Uterus (tissue), 4 donors: ENCODE data around the gene KCNMA1. TPM values are rescaled to one million over a fixed set of nuclear protein-coding genes. Genes with fewer than 3 reads are reported as not detected.

ENCODE experiments used
- DNase-seq, 2 donors: peaks; one replicate each; pipeline ENCODE4 v3.0.0-alpha.2; 2019 to 2020
- H3K27ac ChIP-seq, 2 donors: fragments of 200-600 bp; sonication (generic); 1 replicate in 1 of 2; 2 replicates in 1 of 2; pipeline ENCODE4 v1.5.1; 2016 to 2018
- H3K27me3 ChIP-seq, 2 donors: fragments of 200-600 bp; sonication (generic); one replicate each; pipeline ENCODE4 v1.5.1; 2018 to 2019; ENCODE audit warnings: control low read depth in 1 of 2
- H3K36me3 ChIP-seq, 2 donors: fragments of 200-600 bp; sonication (generic); one replicate each; pipeline ENCODE4 v1.5.1; 2019; ENCODE audit warnings: control low read depth in 1 of 2
- H3K4me1 ChIP-seq, 2 donors: fragments of 200-600 bp; sonication (generic); one replicate each; pipeline ENCODE4 v1.5.1; 2018 to 2019; ENCODE audit warnings: control low read depth in 1 of 2
- H3K4me3 ChIP-seq, 2 donors: fragments of 200-600 bp; sonication (generic); 1 replicate in 1 of 2; 2 replicates in 1 of 2; pipeline ENCODE4 v1.5.1; 2018 to 2019; ENCODE audit warnings: mild to moderate bottlenecking in 1 of 2
- H3K9me3 ChIP-seq, 2 donors: fragments of 200-600 bp; sonication (generic); one replicate each; pipeline ENCODE4 v1.5.1; 2019; ENCODE audit warnings: control low read depth in 1 of 2
- CTCF ChIP-seq, 4 experiments: fragments of 200-600 bp in 2 of 4; fragments of 450-650 bp in 2 of 4; sonication (generic) in 2 of 4; IDR thresholded peaks; one replicate each; pipeline ENCODE4 v1.5.1; 2016 to 2019; ENCODE audit warnings: antibody characterized with exemption in 4 of 4, mild to moderate bottlenecking in 2 of 4, moderate library complexity in 1 of 4
- POLR2A ChIP-seq, 2 donors: fragments of 450-650 bp; IDR thresholded peaks; one replicate each; pipeline ENCODE4 v1.6.1; 2016; ENCODE audit warnings: antibody characterized with exemption in 2 of 2, mild to moderate bottlenecking in 1 of 2, moderate library complexity in 1 of 2
- intact Hi-C: fragments of 100-400 bp; cut with DNase I; formaldehyde crosslinking; loops from one replicate; pipeline ENCODE4 v1.15.1; 2023; ENCODE audit warnings: low total_unique reads
- total RNA-seq, 4 donors: library from RNA; depleted of rRNA in 3 of 4; stranded (reverse); fragments of >200 nt in 3 of 4; gene quantifications; one replicate each; pipeline versions ENCODE4 v1.1.0 to v1.2.4, GENCODE V29; 2014 to 2023
- donor health status: DM: yes; HTN: yes; CAD: no.

Gene KCNMA1
- total RNA-seq, 4 donors from 2014 or later = 86.2 to 236 (median 164) TPM

DNA sequence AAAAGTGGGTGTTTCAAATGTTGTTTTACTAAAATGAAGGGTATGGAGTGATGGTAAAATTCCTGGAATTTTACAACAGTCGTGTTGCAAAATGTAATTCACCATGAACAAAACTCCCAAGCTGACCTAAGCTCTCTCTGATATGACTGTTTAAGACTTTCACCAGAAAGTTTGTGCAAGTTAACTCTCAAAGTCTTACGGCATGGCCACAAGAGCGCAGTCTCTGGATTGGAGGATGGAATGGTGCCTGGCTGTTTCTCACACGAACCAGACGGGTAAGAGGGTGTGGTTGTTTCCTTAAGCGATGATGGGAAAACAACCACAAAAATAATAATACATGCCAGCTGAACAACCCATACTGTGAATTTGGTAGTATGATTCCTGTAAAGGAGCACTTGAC, 662.5 kb downstream of the KCNMA1 start:
- intact Hi-C loops = no loop called here
- peaks cover 0 to 11% of the 10 kb centered on the region in 2 donors for H3K4me1 ChIP-seq

DNA sequence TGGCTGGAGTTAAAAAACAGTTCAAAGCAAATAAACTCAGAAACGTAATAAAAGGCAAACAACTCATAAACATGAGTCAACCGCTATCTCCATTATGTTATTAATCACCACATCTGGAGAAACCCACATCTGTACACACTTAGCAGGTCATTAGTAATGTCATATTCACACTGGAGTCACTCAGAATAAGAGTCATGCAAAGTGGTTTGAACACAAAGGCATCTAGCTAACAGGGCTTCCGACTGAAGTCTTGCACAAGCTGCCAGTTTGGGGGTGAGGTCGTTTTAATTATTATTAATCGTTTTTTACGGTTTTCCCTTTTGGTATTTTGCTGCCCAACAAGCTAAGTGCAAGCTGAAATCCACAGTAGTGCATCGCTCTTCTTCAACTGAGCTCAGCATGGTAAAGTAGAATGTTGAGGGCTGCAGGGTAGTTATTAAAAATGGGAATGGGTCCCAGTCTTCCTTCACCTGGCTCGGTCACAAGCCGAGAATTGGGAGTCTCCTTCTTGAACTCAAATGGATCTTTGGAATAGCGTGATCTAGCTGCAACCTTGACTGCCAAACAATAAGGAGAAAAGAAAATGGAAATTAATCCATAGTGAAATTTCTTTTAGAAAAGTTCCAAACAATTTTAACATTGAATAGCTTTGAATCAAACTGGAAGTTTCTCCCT, 663.5 kb downstream of the KCNMA1 start:
- Histone ChIP-seq H3K27me3 (no peaks in the 10 kb centered on the region), H3K4me3 (no peak overlapping the region), H3K27ac (peak overlapping the region; percentile 59 to 63), H3K9me3 (no peaks in the 10 kb centered on the region), H3K4me1 (peaks cover 0 to 11% of the 10 kb centered on the region in 2 donors), H3K36me3 (no peaks in the 10 kb centered on the region)
- no peak for TF ChIP-seq POLR2A (IDR thresholded peaks at IDR 0.05)
- TF ChIP-seq CTCF (IDR thresholded peaks at IDR 0.05) = no peak
- intact Hi-C loops = no loop called here
- DNase-seq = no peak

More for the DNA sequence above, 662.5 kb downstream of the KCNMA1 start:
- no peak for DNase-seq
- H3K27me3 ChIP-seq = no peaks in the 10 kb centered on the region
- TF ChIP-seq POLR2A (IDR thresholded peaks at IDR 0.05) (no peak), CTCF (IDR thresholded peaks at IDR 0.05) (no peak)
- H3K36me3 ChIP-seq = no peaks in the 10 kb centered on the region
- H3K4me3 ChIP-seq = no peak overlapping the region
- H3K9me3 ChIP-seq = no peaks in the 10 kb centered on the region
- peak overlapping the region; percentile 59 to 63 for H3K27ac ChIP-seq

DNA sequence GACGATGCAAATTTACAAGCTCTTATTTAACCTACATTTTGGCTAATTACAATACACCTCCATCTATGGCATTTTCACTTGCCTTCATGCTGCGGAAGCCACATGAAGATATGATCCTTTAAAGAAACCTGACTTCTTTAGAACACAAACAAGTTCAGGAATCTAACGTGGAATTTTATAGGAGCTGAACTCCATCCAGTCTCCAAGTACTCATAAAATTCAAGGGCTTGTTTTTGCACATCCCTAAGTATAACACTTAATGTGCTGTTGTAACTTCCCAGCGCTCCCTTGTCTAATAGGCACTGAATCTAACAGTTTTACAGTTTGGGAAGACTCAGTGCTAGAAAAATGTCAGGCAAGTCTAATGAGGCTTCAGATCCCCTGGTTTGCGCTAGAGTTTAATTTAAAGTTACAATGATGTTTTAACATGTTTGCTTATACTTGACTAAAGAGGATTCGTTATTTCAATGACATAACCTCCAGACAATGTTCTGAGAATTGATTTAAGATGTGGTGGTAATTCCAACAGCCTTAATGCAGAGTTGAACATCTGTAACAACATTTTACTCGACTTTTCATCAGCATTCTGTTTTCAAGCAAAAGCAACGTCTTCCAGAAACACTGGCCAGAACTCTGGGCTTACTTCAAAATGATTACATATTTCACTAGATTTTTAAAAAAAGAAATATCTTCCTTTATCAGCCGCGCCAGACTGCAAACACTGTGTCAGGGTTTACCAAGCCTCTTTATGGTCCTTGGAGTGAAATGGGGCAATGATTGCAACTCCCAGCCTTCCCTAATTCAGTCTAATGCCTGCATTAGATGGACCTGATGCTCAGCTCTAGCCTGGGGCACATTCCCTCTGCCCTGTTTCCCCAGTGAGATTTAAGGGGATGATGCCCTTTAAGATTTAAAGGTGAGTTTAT, 664.3 kb downstream of the KCNMA1 start:
- no peaks in the 10 kb centered on the region for H3K27me3 ChIP-seq
- no peaks in the 10 kb centered on the region for H3K36me3 ChIP-seq
- intact Hi-C loops = no loop called here
- H3K4me1 ChIP-seq = peaks cover 0 to 11% of the 10 kb centered on the region in 2 donors
- H3K9me3 ChIP-seq = no peaks in the 10 kb centered on the region
- H3K4me3 ChIP-seq = no peak overlapping the region
- peak; percentile 27 to 51 for DNase-seq
- TF ChIP-seq CTCF (IDR thresholded peaks at IDR 0.05) = no peak
- peak overlapping the region; percentile 59 to 63 for H3K27ac ChIP-seq

- peaks cover 0 to 11% of the 10 kb centered on the region in 2 donors for H3K4me1 ChIP-seq
- no peaks in the 10 kb centered on the region for H3K9me3 ChIP-seq
- H3K27me3 ChIP-seq = no peaks in the 10 kb centered on the region
- TF ChIP-seq CTCF (IDR thresholded peaks at IDR 0.05) (no peak), POLR2A (IDR thresholded peaks at IDR 0.05) (no peak)
- no peak for DNase-seq
- no peaks in the 10 kb centered on the region for H3K36me3 ChIP-seq
- H3K4me3 ChIP-seq = no peak overlapping the region
- peak overlapping the region; percentile 59 to 63 for H3K27ac ChIP-seq
- intact Hi-C loops = no loop called here
Measured at GRCh38 chr10:76972541-76972940, 665.1 kb downstream of the KCNMA1 start.
